ENCODE measurements around the gene CTTNBP2NL. TPM values are rescaled to one million over a fixed set of nuclear protein-coding genes. Genes with fewer than 3 reads are reported as not detected.

CTTNBP2NL gene
- total RNA-seq, 1 donor = 32.2 TPM

- Histone ChIP-seq H3K4me3 (ENCODE audit: insufficient read depth, low read length) (no peak overlapping the region), H3K4me2 (ENCODE audit: insufficient read depth, low read length) (peak overlapping the region; percentile 63), H3K27me3 (ENCODE audit: insufficient read depth, low read length) (no peaks in the 10 kb centered on the region), H3K9me3 (ENCODE audit: low read depth, low read length) (no peaks in the 10 kb centered on the region), H3K4me1 (ENCODE audit: insufficient read depth, low read length) (peaks cover 52% of the 10 kb centered on the region), H3K79me2 (ENCODE audit: insufficient read depth, low read length) (peaks cover 82% of the 10 kb centered on the region), H2AFZ (ENCODE audit: low read length) (no peak overlapping the region), H4K20me1 (ENCODE audit: insufficient read depth, low read length) (peaks cover 1% of the 10 kb centered on the region), H3K36me3 (ENCODE audit: insufficient read depth, low read length) (no peaks in the 10 kb centered on the region), H3K27ac (ENCODE audit: low read depth, low read length) (peak overlapping the region; percentile 90)
- TF ChIP-seq CTCF (IDR thresholded peaks at IDR 0.05; ENCODE audit: extremely low read depth, low read depth, low read length) = no peak
- DNase-seq (ENCODE audit: insufficient read length, low spot score, missing footprints) = no peak
Measured at GRCh38 chr1:112402682-112403643, 6.9 kb downstream of the CTTNBP2NL start.

DNA sequence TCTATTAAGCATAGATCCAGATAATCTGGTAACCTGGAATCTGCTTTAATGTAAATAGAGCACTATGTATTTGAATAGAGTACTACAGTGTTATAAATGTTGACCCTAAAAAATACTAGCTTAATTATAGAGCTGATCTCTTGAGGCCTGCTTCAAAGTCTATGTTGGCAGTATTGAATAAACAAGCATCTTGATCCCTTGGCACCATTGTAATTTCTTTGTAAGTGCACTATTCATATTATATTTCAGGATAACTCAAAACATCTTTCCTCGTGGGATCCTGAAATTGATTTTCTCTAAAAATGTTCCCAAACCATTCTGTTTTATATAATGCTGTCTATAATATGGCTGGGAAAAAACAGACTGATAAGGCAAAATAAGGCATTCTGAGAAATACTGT, 10.8 kb downstream of the CTTNBP2NL start:
- no peak overlapping the region for H3K4me2 ChIP-seq (ENCODE audit: insufficient read depth, low read length)
- peaks cover 81% of the 10 kb centered on the region for H3K79me2 ChIP-seq (ENCODE audit: insufficient read depth, low read length)
- no peak overlapping the region for H2AFZ ChIP-seq (ENCODE audit: low read length)
- H3K27me3 ChIP-seq (ENCODE audit: insufficient read depth, low read length) = no peaks in the 10 kb centered on the region
- H4K20me1 ChIP-seq (ENCODE audit: insufficient read depth, low read length) = no peaks in the 10 kb centered on the region
- peaks cover 42% of the 10 kb centered on the region for H3K4me1 ChIP-seq (ENCODE audit: insufficient read depth, low read length)
- peak overlapping the region; percentile 9 for H3K27ac ChIP-seq (ENCODE audit: low read depth, low read length)
- H3K4me3 ChIP-seq (ENCODE audit: insufficient read depth, low read length) = no peak overlapping the region
- peaks cover 1% of the 10 kb centered on the region for H3K36me3 ChIP-seq (ENCODE audit: insufficient read depth, low read length)
- no peaks in the 10 kb centered on the region for H3K9me3 ChIP-seq (ENCODE audit: low read depth, low read length)
- no peak for TF ChIP-seq CTCF (IDR thresholded peaks at IDR 0.05; ENCODE audit: extremely low read depth, low read depth, low read length)
- DNase-seq (ENCODE audit: insufficient read length, low spot score, missing footprints) = no peak

DNA sequence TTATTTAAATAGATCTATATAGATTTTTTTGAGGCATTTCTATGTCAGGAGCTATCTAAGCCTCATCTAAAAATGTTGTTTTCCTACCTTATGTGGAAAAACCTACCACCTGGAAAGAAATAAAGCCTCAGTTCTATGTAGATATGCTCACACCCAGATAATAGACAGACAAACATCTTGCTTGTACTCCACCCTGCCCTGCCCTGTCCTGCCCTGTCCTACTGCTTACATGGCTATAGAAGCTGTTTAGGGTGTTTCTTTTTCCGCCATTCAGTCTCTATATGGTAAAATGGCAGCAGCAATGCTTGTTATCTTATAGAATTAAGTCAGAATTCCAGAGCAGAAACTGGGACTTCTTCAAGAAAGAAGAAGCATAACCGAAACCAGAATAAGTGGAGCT, 13.4 kb downstream of the CTTNBP2NL start:
- H3K27ac ChIP-seq (ENCODE audit: low read depth, low read length) = no peak overlapping the region
- H2AFZ ChIP-seq (ENCODE audit: low read length) = no peak overlapping the region
- peaks cover 17% of the 10 kb centered on the region for H3K4me1 ChIP-seq (ENCODE audit: insufficient read depth, low read length)
- no peak overlapping the region for H3K4me3 ChIP-seq (ENCODE audit: insufficient read depth, low read length)
- TF ChIP-seq CTCF (IDR thresholded peaks at IDR 0.05; ENCODE audit: extremely low read depth, low read depth, low read length) = no peak
- H4K20me1 ChIP-seq (ENCODE audit: insufficient read depth, low read length) = no peaks in the 10 kb centered on the region
- no peaks in the 10 kb centered on the region for H3K9me3 ChIP-seq (ENCODE audit: low read depth, low read length)
- no peak for DNase-seq (ENCODE audit: insufficient read length, low spot score, missing footprints)
- H3K79me2 ChIP-seq (ENCODE audit: insufficient read depth, low read length) = peaks cover 85% of the 10 kb centered on the region
- no peak overlapping the region for H3K4me2 ChIP-seq (ENCODE audit: insufficient read depth, low read length)
- H3K36me3 ChIP-seq (ENCODE audit: insufficient read depth, low read length) = peaks cover 21% of the 10 kb centered on the region
- H3K27me3 ChIP-seq (ENCODE audit: insufficient read depth, low read length) = no peaks in the 10 kb centered on the region

- H3K27me3 ChIP-seq (ENCODE audit: insufficient read depth, low read length) = no peaks in the 10 kb centered on the region
- H3K27ac ChIP-seq (ENCODE audit: low read depth, low read length) = no peak overlapping the region
- peaks cover 5% of the 10 kb centered on the region for H3K4me1 ChIP-seq (ENCODE audit: insufficient read depth, low read length)
- no peak overlapping the region for H3K4me3 ChIP-seq (ENCODE audit: insufficient read depth, low read length)
- TF ChIP-seq CTCF (IDR thresholded peaks at IDR 0.05; ENCODE audit: extremely low read depth, low read depth, low read length) = no peak
- H3K79me2 ChIP-seq (ENCODE audit: insufficient read depth, low read length) = peaks cover 86% of the 10 kb centered on the region
- no peak overlapping the region for H3K4me2 ChIP-seq (ENCODE audit: insufficient read depth, low read length)
- H2AFZ ChIP-seq (ENCODE audit: low read length) = no peak overlapping the region
- H4K20me1 ChIP-seq (ENCODE audit: insufficient read depth, low read length) = no peaks in the 10 kb centered on the region
- H3K9me3 ChIP-seq (ENCODE audit: low read depth, low read length) = no peaks in the 10 kb centered on the region
- peaks cover 31% of the 10 kb centered on the region for H3K36me3 ChIP-seq (ENCODE audit: insufficient read depth, low read length)
- DNase-seq (ENCODE audit: insufficient read length, low spot score, missing footprints) = no peak
Measured at GRCh38 chr1:112410673-112411072, 14.7 kb downstream of the CTTNBP2NL start.
